ENCODE measurements around the gene BCORL1. TPM values are rescaled to one million over a fixed set of nuclear protein-coding genes. Genes with fewer than 3 reads are reported as not detected.
A peak's percentile ranks its signal among the peaks of the same experiment; 100 is the strongest.

The BCORL1 gene
- total RNA-seq, 4 donors from 2014 or later: 1.7 to 4.0 (median 2.7) TPM

DNA sequence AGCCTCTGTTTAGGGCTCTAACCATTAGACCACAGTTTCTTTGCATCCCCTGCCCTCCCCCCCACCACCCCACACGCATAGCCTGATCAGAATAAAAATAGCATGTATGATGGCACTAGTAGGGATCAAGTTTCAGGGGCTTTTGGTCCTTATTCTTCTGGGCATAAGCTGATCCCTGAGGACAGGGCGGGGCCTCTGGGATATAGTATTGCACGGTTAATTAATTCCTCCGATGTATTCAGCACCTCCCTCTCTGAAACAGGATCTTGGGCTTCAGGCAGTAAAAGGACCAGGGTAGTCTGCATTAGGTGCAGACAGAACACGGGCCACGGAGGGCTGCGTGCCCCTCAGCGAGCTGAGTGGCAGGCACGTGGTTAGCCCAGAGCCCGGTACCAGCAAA, 70.8 kb downstream of the BCORL1 start:
- no peak for DNase-seq
- no peaks in the 10 kb centered on the region for H3K9me3 ChIP-seq
- intact Hi-C loops (cut with DNase I): no loop called here
- no peaks in the 10 kb centered on the region for H3K4me1 ChIP-seq
- TF ChIP-seq, protein P1, sequence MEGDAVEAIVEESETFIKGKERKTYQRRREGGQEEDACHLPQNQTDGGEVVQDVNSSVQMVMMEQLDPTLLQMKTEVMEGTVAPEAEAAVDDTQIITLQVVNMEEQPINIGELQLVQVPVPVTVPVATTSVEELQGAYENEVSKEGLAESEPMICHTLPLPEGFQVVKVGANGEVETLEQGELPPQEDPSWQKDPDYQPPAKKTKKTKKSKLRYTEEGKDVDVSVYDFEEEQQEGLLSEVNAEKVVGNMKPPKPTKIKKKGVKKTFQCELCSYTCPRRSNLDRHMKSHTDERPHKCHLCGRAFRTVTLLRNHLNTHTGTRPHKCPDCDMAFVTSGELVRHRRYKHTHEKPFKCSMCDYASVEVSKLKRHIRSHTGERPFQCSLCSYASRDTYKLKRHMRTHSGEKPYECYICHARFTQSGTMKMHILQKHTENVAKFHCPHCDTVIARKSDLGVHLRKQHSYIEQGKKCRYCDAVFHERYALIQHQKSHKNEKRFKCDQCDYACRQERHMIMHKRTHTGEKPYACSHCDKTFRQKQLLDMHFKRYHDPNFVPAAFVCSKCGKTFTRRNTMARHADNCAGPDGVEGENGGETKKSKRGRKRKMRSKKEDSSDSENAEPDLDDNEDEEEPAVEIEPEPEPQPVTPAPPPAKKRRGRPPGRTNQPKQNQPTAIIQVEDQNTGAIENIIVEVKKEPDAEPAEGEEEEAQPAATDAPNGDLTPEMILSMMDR (IDR thresholded peaks at IDR 0.05): no peak
- TF ChIP-seq POLR2A (IDR thresholded peaks at IDR 0.05): no peak
- no peaks in the 10 kb centered on the region for H3K27me3 ChIP-seq
- H3K36me3 ChIP-seq: peaks cover 0 to 76% (median 13%) of the 10 kb centered on the region in 3 donors
- no peak overlapping the region for H3K27ac ChIP-seq
- no peak overlapping the region for H3K4me3 ChIP-seq
- WGBS, 2 donors: 43 to 84% methylated on average over 2 to 9 of the region's 10 CpGs

DNA sequence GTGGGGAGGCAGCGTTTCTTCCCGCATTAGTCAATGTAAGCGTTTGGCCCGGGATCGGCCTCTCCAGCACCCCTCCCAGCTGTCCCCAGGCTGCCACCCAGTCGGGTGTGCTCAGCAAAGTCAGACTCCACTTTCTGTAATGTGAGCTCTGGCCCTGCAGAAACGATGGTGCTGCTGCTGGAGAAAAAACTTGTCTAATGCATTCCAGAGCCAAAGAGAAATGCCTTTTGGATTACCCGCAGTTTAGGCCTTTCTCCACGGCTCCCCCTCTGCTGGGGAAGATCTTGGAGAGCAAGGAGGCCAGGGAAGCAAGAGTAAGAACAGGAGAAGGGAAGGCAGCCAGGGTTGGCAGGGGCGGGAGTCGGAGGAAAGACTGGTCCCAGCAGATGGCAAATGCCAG, 72.7 kb downstream of the BCORL1 start:
- no peak for DNase-seq
- intact Hi-C loops (cut with DNase I): no loop called here
- 59 to 65% methylated on average over 6 of the region's 11 CpGs for WGBS, 2 donors
- H3K4me3 ChIP-seq: no peak overlapping the region
- peaks cover 0 to 6% (median 3%) of the 10 kb centered on the region in 3 donors for H3K4me1 ChIP-seq
- TF ChIP-seq, protein P1 (IDR thresholded peaks at IDR 0.05): no peak
- TF ChIP-seq POLR2A (IDR thresholded peaks at IDR 0.05): no peak
- H3K27me3 ChIP-seq: no peaks in the 10 kb centered on the region
- H3K27ac ChIP-seq: peak overlapping the region in 2 of 4 donors; percentile 38 to 46
- H3K36me3 ChIP-seq: peaks cover 0 to 62% (median 13%) of the 10 kb centered on the region in 3 donors
- no peaks in the 10 kb centered on the region for H3K9me3 ChIP-seq

DNA sequence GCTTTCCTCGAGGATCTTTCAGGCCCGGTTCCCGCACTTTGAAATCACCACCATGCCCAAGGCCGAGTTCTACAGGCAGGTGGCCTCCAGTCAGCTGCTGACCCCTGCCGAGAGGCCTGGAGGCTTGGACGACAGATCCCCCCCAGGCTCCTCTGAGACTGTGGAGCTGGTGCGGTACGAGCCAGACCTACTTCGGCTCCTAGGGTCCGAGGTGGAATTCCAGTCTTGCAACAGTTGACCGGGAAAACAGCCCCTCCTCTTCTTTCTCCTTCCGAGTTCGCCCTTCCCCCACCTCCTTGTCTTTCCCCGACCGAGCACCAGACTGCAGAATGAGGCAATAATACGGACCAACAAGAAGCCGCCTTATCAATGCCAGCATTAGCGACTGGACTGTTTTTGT, 73.5 kb downstream of the BCORL1 start:
- intact Hi-C loops (cut with DNase I): no loop called here
- Histone ChIP-seq H3K27ac (no peak overlapping the region), H3K27me3 (no peaks in the 10 kb centered on the region), H3K4me1 (peaks cover 3 to 8% (median 4%) of the 10 kb centered on the region in 3 donors), H3K4me3 (no peak overlapping the region), H3K36me3 (peaks cover 0 to 56% (median 13%) of the 10 kb centered on the region in 3 donors), H3K9me3 (no peaks in the 10 kb centered on the region)
- no peak for TF ChIP-seq POLR2A (IDR thresholded peaks at IDR 0.05)
- TF ChIP-seq, protein P1 (IDR thresholded peaks at IDR 0.05): no peak
- WGBS, 2 donors: 73 to 88% methylated on average over 6 to 11 of the region's 18 CpGs
- DNase-seq: no peak

DNA sequence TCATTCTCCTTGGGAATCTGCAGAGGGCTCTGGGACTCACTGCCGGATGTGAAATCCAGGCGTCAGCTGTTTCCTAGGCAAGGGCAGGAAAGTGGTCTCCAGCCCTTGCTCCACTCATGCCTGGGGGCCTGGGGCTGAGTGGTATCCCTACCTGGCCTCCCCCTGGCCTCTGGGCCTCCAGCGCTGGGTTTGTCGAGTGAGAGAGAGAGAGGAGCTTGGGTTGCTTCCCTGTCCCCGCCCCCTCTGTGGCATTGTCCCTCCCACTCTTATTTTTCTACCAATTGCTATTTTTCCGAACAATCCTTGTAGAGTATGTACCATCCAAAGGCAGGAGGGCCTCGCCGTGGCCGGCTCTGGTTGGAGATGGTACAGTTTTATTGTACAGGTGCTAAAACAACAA, 74.8 kb downstream of the BCORL1 start:
- peaks cover 3 to 12% (median 5%) of the 10 kb centered on the region in 3 donors for H3K4me1 ChIP-seq
- no peak for TF ChIP-seq POLR2A (IDR thresholded peaks at IDR 0.05)
- no peaks in the 10 kb centered on the region for H3K9me3 ChIP-seq
- H3K4me3 ChIP-seq: no peak overlapping the region
- no peak for DNase-seq
- 40 to 83% methylated on average over 1 to 7 of the region's 9 CpGs for WGBS, 2 donors
- H3K36me3 ChIP-seq: peaks cover 0 to 43% (median 6%) of the 10 kb centered on the region in 3 donors
- intact Hi-C loops (cut with DNase I): no loop called here
- no peaks in the 10 kb centered on the region for H3K27me3 ChIP-seq
- no peak overlapping the region for H3K27ac ChIP-seq

DNA sequence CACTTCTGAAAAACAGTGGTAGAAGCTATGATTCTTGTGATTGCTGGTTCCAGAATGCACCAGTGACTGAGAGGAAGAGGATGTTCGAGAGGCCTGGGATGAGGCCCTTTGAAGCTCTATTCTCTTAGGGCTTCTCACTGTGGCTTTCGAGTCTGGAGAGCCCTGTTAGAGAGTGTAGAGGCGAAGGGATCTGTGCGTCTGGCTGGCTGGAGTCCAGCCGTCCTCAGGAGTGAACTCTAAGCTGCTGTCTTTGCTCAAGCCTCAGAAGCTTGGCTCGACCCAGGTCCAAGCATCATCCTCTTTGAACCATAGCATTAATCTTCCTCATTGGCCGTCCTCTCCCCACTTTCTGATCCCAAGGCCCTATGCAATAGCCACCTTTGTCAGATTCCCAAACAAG, 76.2 kb downstream of the BCORL1 start:
- no peak for DNase-seq
- Histone ChIP-seq H3K27ac (no peak overlapping the region), H3K36me3 (peaks cover 0 to 28% (median 1%) of the 10 kb centered on the region in 3 donors), H3K4me3 (no peak overlapping the region), H3K9me3 (no peaks in the 10 kb centered on the region), H3K4me1 (peaks cover 3 to 12% (median 5%) of the 10 kb centered on the region in 3 donors), H3K27me3 (no peaks in the 10 kb centered on the region)
- WGBS, 2 donors: 65% methylated on average over 4 of the region's 7 CpGs; no CpG with 5 or more reads in 1 of the 2 donors
- TF ChIP-seq, protein P1 (IDR thresholded peaks at IDR 0.05): no peak
- TF ChIP-seq POLR2A (IDR thresholded peaks at IDR 0.05): no peak
- intact Hi-C loops (cut with DNase I): no loop called here

All from esophagus squamous epithelium (tissue), 5 donors.